SK-N-MC (cell line): ENCODE results near the gene IDUA.

Experiments
- EZH2 ChIP-seq: fragments of 200-600 bp; sonication (generic); IDR thresholded peaks from one replicate; pipeline ENCODE4 v1.6.1; 2017; ENCODE audit warnings: antibody characterized with exemption
- FOXP2 ChIP-seq: optimal IDR thresholded peaks from 2 replicates; pipeline ENCODE3; 2011; ENCODE audit warnings: mild to moderate bottlenecking, moderate library complexity; ENCODE audit not compliant: insufficient read depth; ENCODE audit errors: extremely low read length, control extremely low read depth
- POLR2AphosphoS5 ChIP-seq: IDR thresholded peaks from 2 replicates; pipeline ENCODE4 v1.6.1; 2012; ENCODE audit warnings: mild to moderate bottlenecking, low read depth, low read length, borderline replicate concordance

GRCh38 chr4:1019729-1020470, 33.1 kb downstream of the IDUA start:
- no peak for TF ChIP-seq EZH2
- TF ChIP-seq POLR2AphosphoS5: no peak
- no peak for TF ChIP-seq FOXP2
